Activated CD4-positive, alpha-beta T cell treated with anti-CD3 and anti-CD28 coated beads for 24 hours (primary cell): ENCODE results near the gene SOX18.
"Not testable (repeated sequence)": the region's sequence is repeated elsewhere in the genome, so short reads cannot be mapped to it uniquely, and the experiment has no call there.

Experiments used
- DNase-seq, 2 donors: peaks; one replicate each; pipeline ENCODE4 v3.0.0-alpha.2; 2020; ENCODE audit warnings: low read depth in 2 of 2

Gene SOX18

DNA sequence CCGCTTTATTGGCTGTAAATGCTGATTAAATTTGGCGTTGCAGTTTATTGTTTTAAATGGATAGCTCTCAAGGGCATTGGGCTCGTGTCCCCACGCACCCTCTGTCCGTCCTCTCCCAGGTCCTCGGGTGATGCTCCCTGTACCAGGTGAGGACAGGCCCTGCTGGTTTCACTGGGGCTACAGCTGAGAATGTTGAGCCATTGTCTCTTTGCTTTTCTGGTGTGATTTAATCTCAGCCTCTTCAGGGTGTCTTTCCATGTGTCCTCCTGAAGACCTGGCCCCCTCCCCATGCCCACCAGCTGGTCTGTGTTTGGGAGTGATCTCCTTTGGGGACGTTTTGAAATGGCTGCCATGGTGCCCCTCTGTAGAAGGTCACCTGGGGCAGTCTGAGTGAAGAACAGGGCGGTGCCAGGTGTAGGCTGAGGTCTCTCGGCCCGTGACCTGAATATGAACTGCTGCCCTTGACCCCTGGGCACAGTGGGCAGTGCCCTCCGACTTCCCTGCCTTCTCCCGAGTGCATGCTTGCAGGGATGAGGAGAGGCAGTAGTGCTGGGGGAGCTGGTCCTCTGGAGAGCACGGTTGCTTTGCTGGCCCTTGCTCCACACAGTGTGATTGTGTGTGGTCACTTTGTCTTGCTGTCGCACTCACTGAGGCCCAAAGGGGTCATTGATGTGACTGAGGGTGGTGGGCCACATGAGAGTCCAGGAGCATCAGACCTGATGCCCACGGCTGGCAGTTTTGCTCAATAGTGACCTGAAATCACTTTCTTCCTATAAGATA is 25.9 kb downstream of the SOX18 start:
- no peak for DNase-seq

DNA sequence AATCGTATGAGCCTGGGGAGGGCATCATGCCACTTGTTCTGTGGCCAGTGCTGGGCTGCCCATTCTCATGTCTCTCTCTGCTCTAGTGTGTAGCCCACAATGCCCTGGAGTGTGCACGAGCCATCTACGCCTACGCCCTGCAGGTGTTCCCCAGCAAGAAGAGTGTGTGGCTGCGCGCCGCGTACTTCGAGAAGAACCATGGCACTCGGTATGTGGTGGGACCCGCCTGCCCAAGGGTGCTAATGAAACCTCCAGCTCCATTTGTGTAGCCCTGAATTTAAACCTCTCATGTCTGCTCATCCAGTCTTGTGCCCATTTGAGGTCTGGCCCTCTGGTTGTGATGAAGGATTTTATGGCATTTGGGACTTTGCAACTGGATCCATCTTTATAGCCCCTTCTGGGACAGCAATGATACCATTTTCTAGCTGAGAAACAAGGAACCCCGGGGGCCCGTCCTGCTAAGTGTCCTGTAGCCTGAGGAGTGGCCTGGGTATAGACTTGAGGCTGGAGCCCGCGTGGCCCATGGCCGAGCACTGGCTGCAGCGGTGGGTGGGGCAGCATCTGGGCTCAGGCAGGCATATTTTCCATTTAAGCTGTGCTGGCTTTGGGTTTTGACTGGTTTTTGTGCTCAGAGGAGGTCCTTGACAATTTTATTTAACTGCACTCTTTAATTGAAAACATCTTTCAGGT is 26.6 kb downstream of the SOX18 start:
- no peak for DNase-seq

DNA sequence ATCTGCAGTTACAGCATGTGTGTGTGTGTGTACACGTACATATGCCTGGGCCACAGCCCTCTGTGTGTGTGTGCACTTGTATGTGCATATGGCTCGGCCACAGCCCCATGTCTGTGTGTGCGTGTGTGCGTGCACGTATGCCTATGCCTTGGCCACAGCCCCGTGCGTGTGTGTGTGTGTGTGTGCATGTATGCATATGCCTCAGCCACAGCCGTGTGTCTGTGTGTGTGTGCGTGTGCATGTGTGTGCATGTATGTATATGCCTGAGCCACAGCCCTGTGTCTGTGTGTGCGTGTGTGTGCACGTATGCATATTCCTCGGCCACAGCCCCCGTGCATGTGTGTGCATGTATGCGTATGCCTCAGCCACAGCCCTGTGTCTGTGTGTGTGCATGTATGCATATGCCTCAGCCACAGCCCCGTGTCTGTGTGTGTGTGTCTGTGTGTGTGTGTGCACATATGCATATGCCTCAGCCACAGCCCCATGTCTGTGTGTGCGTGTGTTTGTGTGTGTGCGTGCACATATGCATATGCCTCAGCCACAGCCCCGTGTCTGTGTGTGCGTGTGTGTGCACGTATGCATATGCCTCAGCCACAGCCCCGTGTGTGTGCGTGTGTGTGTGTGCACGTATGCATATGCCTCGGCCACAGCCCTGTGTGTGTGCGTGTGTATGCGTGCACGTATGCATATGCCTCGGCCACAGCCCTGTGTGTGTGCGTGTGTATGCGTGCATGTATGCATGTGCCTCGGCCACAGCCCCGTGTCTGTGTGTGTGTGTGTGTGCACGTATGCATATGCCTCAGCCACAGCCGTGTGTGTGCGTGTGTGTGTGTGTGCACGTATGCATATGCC is 28.1 kb downstream of the SOX18 start:
- DNase-seq: no peak

DNA sequence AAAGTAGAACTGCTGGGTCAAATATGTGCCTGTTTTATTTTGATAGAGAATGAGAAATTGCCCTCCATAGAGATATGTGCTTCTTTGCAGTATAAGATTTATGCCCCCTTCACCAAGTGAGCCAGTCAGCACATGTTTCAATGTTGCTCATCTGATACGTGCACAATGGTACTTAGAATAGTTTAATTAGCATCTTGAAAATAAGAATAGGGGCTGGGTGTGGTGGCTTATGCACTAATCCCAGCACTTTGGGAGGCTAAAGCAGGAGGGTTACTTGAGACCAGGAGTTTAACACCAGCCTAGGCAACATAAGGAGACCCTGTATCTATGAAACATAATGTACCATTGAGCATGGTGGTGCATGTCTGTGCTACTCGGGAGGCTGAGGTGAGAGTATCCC is 33.8 kb downstream of the SOX18 start:
- DNase-seq: no peak

DNA sequence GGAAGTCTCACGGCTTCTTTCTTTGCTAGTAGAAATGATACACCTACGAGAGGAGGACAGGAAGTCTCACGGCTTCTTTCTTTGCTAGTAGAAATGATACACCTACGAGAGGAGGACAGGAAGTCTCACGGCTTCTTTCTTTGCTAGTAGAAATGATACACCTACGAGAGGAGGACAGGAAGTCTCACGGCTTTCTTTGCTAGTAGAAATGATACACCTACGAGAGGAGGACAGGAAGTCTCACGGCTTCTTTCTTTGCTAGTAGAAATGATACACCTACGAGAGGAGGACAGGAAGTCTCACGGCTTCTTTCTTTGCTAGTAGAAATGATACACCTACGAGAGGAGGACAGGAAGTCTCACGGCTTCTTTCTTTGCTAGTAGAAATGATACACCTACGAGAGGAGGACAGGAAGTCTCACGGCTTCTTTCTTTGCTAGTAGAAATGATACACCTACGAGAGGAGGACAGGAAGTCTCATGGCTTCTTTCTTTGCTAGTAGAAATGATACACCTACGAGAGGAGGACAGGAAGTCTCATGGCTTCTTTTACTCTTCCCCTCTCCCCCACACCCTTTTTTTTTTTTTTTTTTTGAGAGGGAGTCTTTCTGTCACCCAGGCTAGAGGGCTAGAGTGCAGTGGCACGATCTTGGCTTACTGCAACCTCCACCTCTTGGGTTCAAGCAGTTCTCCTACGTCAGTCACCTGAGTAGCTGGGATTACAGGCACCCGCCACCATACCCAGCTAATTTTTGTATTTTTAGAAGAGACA is 36.9 kb downstream of the SOX18 start:
- not testable (repeated sequence) for DNase-seq

DNA sequence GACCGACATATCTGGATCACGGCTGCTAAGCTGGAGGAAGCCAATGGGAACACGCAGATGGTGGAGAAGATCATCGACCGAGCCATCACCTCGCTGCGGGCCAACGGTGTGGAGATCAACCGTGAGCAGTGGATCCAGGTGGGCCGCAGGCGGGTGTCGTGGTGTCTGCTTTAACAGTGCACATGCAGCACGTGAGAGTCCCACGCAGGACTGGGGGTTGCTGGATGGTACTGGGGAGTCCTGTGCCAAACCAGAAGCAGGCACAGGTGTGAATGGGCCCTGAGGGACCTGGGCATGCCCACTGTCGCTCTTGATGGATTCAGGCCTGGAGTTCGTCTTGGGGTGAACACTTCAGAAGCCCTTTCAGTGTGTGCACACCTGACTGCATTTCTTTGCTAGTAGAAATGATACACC is 38.1 kb downstream of the SOX18 start:
- DNase-seq: no peak

DNA sequence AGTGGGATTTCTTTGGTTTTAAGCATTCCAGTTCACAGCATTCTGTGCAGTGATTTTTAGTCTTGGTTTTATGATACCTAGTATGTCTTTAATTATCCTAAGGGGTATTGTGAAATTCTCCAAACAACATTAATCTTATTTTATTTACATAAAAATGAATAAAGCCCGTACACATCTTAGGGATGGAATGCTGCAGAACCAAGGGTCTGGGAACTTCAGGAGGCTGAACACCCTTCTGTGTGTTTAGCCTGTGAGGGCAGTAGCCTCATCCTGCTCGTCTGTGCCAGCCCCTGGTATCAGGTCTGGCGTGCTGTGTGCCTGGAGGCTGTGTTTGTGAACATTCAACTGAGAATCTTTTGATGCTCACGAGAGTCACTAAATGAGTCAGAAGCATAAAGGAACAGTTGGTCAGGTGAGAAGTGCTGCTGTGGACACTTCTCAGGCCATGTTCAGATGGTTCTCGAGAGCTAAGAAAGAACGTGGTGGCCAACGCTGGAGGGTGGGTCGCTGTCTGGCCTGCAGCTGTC is 38.7 kb downstream of the SOX18 start:
- DNase-seq: no peak

DNA sequence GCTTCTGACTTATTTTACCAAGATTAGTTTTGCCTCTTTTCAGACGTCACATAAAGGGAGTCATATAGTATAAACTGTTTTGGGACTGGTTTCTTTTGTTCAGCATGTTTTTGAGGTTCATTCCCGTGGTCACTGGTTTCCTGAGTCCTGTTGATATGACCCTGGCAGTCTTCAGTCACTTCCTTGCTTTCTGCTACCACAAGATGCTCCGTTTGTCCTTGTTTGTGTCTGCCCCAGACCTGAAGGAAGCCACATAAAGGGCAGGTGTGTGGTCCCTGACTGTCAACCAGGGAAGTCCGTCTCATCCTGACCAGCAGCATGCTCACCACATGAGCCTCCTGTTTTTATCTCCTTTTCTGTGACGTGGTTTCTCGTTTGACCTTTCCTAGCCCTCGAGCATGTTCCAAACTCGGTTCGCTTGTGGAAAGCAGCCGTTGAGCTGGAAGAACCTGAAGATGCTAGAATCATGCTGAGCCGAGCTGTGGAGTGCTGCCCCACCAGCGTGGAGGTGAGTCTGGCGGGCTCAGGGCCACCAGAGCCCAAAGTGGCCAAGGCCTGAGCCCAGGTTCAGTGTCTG is 39.5 kb downstream of the SOX18 start:
- no peak for DNase-seq

DNA sequence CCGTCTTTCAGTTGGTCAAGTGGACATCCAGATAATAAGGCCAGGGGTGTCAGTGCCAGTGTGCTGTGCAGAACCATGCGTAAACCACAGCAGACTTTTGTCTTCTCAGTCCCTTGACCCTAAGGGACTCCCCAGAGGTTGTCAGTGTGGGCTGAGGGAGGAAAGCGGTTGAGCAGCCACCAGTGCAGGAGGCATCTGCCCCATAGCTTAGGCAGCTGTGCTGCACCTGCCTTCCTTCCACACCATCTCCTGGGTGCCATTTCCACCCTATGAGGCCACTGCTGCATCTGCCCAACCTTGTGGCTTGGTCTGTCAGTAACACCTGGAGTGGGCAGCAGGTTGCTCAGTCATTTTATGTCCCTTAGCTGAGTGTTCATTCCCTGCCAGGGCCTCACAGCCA is 42.5 kb downstream of the SOX18 start:
- no peak for DNase-seq

DNA sequence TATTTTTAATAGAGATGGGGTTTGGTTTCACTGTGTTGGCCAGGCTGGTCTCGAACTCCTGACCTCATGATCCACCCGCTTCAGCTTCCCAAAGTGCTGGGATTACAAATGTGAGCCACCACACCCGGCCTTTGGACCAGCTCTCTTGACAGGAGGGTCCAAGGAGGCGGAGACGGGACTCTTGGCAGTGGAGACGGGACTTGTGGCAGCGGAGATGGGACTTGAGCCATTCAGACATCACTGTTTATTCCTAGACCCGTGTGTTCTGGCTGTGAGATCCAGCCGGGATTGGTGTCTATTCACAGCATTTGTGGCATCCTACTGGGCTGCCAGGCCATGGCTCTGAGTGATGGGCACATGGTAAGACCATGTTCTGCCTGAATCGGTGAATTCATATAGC is 42.9 kb downstream of the SOX18 start:
- DNase-seq: no peak

DNA sequence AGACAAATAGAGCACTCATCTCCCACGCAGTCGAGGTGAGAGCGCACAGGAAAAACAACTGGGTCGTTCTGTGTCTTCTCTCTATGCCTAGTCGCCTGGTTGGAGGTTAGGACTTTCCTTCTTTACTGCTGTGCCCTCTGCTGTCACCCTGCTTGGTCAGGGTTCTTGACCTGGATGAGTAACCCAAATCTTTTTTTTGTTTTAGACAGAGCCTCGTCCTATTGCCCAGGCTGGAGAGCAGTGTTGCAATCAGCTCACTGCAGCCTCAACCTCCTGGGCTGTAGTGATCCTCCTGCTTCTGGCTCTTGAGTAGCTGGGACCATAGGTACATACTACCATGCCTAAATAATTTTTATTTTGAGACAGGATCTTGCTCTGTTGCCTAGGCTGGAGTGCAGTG is 44.0 kb downstream of the SOX18 start:
- no peak for DNase-seq

DNA sequence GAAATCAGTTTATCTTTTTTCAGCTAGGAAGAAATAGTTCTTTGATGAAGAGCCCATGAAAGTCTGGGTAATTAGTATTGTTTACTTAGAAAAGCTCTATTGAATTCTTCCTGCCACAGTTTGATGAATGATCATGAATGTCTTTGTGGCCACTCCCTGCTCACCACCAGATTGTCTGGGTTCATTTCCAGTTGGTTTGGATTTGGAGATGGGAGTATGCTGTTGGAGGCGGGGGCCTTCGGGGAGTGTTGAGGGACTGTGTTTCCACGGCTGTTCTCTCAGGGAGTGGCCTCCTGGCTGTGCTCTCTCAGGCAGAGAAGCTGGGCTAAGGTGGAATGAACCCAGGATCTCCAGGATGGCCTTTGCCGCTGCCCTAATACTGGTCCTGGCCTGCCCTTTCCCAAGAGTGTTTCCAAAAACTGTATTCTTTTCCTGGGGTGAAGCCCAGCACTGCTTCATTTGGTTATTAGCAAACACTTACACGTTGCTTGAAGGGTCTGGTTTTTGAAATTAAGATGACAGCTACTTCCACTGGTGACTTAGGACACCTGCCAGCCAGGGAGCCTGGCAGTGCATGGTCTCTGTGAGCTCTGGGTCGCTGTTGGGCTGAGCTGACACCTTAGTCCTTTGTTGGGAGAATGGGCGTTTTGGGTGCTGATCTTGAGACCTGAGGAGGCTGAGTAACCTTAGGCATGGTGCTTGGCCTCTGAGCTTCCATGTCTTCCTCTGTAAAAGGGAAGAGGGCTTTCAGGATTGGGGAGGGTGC is 45.3 kb downstream of the SOX18 start:
- DNase-seq: no peak

DNA sequence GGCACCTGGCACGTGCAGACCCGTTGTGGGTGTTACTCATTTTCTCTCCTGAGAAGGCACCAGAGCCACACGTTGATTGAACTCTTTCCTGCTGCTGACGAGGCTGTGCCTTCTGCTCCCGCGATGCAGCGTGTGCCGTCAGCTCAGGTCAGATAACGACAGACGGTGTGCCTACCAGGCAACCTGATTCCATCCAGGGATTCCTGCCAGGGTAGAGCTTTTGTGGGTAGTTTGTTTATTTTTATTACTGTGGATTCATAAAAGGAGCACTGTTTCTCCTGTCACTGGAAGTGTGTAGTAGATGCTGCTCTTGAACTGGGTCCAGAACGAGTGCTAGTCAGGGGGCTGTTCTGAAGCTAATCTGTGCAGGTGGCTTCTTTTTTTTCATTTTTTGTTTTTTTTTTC is 47.8 kb downstream of the SOX18 start:
- DNase-seq: no peak

DNA sequence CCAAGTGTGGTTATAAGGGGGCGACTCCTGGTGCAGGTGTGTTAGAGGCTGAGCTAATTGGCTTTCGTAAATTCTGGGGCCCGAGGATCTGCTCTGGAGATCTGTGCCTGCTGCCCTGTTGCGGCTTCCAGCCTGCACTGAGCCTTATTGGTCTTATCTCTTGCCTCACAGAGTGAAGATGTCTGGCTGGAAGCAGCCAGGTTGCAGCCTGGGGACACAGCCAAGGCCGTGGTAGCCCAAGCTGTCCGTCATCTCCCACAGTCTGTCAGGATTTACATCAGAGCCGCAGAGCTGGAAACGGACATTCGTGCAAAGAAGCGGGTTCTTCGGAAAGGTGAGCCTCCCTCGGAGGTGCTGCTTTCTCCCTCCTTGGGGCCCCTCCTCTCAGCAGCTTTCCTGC is 48.5 kb downstream of the SOX18 start:
- DNase-seq: no peak
